Measurements from ENCODE around the gene CH25H.

- TF ChIP-seq EP300 (IDR thresholded peaks at IDR 0.05; ENCODE audit: borderline replicate concordance), result no peak
- no peak for TF ChIP-seq USF1 (IDR thresholded peaks at IDR 0.05)
- TF ChIP-seq REST (IDR thresholded peaks at IDR 0.05; ENCODE audit: low read depth), result no peak
- no peak for TF ChIP-seq ZBTB7A (IDR thresholded peaks at IDR 0.05; ENCODE audit: low read depth)
- TF ChIP-seq FOXM1 (IDR thresholded peaks at IDR 0.05; ENCODE audit: borderline replicate concordance, low read depth), result no peak
- no peak for TF ChIP-seq TCF12 (IDR thresholded peaks at IDR 0.05; ENCODE audit: low read depth)
- TF ChIP-seq TEAD4 (IDR thresholded peaks at IDR 0.05), result no peak
- TF ChIP-seq EGR1 (IDR thresholded peaks at IDR 0.05), result no peak
- no peak for TF ChIP-seq RAD21 (IDR thresholded peaks at IDR 0.05; ENCODE audit: low read depth)
- no peak for TF ChIP-seq YY1 (IDR thresholded peaks at IDR 0.05; ENCODE audit: low read depth)
- TF ChIP-seq MAX (IDR thresholded peaks at IDR 0.05), result no peak
- TF ChIP-seq CEBPB (IDR thresholded peaks at IDR 0.05), result no peak
Observed at GRCh38 chr10:89197473-89197872, 9.6 kb downstream of the CH25H start.
